ENCODE data around the gene IL18BP. TPM values are rescaled to one million over a fixed set of nuclear protein-coding genes. Genes with fewer than 3 reads are reported as not detected.

IL18BP gene
- total and polyA plus RNA-seq, 10 of the 15 experiments (the other 5 are each of a cell fraction or from before 2014, with no cell fraction given) = 2.6 to 18.1 (median 10.7) TPM

- ChIA-PET CTCF (interaction anchor here (0.9 to 9.1 kb wide), 31 partner anchors 10 to 458 kb away, joined by 3 to 138 read pairs (median 10); partner anchors contain the start of genes ANAPC15, CLPB, IL18BP and RNF121), SMC1A (ENCODE audit: uncharacterized antibody, unreplicated experiment) (interaction anchor here (0.8 to 5.6 kb wide), 23 partner anchors 9 to 457 kb away, joined by 3 to 67 read pairs (median 5); partner anchors contain the start of genes IL18BP, RNF121 and XNDC1N), RAD21 (ENCODE audit: unreplicated experiment) (interaction anchor here (1.0 to 3.7 kb wide), 13 partner anchors 12 to 454 kb away, joined by 3 to 51 read pairs (median 17); partner anchors contain the start of gene IL18BP), POLR2A (interaction anchor here (0.7 to 1.3 kb wide), 4 partner anchors 15 to 116 kb away, joined by 3 to 4 read pairs (median 4); partner anchors contain the start of gene XNDC1N)
- ATAC-seq = no peak
- in situ Hi-C loops (cut with MboI) (no loop called here), intact Hi-C loops (cut with micrococcal nuclease; ENCODE audit: unreplicated experiment) (no loop called here)
- H4K20me1 ChIP-seq (ENCODE audit: control insufficient read depth, insufficient read depth) = no peaks in the 10 kb centered on the region
- peaks cover 4 to 24% of the 10 kb centered on the region in 2 experiments for H3K36me3 ChIP-seq (ENCODE audit: control insufficient read depth in 2 of 2, insufficient read depth in 2 of 2, low read length in 1 of 2)
- H3K27me3 ChIP-seq (replicated peaks in 1 of 2; ENCODE audit: control insufficient read depth in 2 of 2, insufficient read depth in 2 of 2, low read length in 1 of 2) = no peaks in the 10 kb centered on the region
- H3K27ac ChIP-seq (ENCODE audit: control insufficient read depth, insufficient read depth) = no peak overlapping the region
- H3K9ac ChIP-seq (ENCODE audit: control insufficient read depth, insufficient read depth, low read length) = no peak overlapping the region
- H2AFZ ChIP-seq (ENCODE audit: control insufficient read depth, low read depth, low read length) = no peak overlapping the region
- peaks cover 10% of the 10 kb centered on the region for H3K4me1 ChIP-seq (ENCODE audit: control insufficient read depth, insufficient read depth, low read length)
- TF ChIP-seq NR2C1 (IDR thresholded peaks at IDR 0.05) (no peak), NRF1 (conservative IDR thresholded peaks at IDR 0.05; ENCODE audit: low read depth, low read length) (no peak), GABPA (IDR thresholded peaks at IDR 0.05; ENCODE audit: low read depth) (no peak), SUZ12 (IDR thresholded peaks at IDR 0.05; ENCODE audit: unreplicated experiment) (no peak)
- TF ChIP-seq, protein P1, sequence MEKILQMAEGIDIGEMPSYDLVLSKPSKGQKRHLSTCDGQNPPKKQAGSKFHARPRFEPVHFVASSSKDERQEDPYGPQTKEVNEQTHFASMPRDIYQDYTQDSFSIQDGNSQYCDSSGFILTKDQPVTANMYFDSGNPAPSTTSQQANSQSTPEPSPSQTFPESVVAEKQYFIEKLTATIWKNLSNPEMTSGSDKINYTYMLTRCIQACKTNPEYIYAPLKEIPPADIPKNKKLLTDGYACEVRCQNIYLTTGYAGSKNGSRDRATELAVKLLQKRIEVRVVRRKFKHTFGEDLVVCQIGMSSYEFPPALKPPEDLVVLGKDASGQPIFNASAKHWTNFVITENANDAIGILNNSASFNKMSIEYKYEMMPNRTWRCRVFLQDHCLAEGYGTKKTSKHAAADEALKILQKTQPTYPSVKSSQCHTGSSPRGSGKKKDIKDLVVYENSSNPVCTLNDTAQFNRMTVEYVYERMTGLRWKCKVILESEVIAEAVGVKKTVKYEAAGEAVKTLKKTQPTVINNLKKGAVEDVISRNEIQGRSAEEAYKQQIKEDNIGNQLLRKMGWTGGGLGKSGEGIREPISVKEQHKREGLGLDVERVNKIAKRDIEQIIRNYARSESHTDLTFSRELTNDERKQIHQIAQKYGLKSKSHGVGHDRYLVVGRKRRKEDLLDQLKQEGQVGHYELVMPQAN (conservative IDR thresholded peaks at IDR 0.05) = no peak
- TF ChIP-seq, protein P2, sequence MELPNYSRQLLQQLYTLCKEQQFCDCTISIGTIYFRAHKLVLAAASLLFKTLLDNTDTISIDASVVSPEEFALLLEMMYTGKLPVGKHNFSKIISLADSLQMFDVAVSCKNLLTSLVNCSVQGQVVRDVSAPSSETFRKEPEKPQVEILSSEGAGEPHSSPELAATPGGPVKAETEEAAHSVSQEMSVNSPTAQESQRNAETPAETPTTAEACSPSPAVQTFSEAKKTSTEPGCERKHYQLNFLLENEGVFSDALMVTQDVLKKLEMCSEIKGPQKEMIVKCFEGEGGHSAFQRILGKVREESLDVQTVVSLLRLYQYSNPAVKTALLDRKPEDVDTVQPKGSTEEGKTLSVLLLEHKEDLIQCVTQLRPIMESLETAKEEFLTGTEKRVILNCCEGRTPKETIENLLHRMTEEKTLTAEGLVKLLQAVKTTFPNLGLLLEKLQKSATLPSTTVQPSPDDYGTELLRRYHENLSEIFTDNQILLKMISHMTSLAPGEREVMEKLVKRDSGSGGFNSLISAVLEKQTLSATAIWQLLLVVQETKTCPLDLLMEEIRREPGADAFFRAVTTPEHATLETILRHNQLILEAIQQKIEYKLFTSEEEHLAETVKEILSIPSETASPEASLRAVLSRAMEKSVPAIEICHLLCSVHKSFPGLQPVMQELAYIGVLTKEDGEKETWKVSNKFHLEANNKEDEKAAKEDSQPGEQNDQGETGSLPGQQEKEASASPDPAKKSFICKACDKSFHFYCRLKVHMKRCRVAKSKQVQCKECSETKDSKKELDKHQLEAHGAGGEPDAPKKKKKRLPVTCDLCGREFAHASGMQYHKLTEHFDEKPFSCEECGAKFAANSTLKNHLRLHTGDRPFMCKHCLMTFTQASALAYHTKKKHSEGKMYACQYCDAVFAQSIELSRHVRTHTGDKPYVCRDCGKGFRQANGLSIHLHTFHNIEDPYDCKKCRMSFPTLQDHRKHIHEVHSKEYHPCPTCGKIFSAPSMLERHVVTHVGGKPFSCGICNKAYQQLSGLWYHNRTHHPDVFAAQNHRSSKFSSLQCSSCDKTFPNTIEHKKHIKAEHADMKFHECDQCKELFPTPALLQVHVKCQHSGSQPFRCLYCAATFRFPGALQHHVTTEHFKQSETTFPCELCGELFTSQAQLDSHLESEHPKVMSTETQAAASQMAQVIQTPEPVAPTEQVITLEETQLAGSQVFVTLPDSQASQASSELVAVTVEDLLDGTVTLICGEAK (IDR thresholded peaks at IDR 0.05; ENCODE audit: borderline replicate concordance) = no peak
- WGBS (ENCODE audit: insufficient coverage, insufficient replicate concordance, low lambda C conversion rate, missing lambda C conversion rate) = 96% methylated on average over 5 of the region's 5 CpGs
- H3K79me2 ChIP-seq (ENCODE audit: control insufficient read depth, insufficient read depth, low read length) = no peaks in the 10 kb centered on the region
- no peak overlapping the region for H3K4me2 ChIP-seq (ENCODE audit: control insufficient read depth, insufficient read depth)
- H3K4me3 ChIP-seq = no peak overlapping the region
- FAIRE-seq = no peak
- no TSS peak for BruUV-seq (replicated peaks)
- no peaks in the 10 kb centered on the region for H3K9me3 ChIP-seq (replicated peaks; ENCODE audit: control insufficient read depth, insufficient read depth, low read length)
- DNase-seq (ENCODE audit: low read depth, low spot score) = no peak
These were observed 22.2 kb upstream of the IL18BP start for GRCh38 chr11:71976551-71976950.

Data from GM12878 (cell line).